ENCODE data around the gene DNAH2. TPM values are rescaled to one million over a fixed set of nuclear protein-coding genes. Genes with fewer than 3 reads are reported as not detected.
A peak's percentile ranks its signal among the peaks of the same experiment; 100 is the strongest.

Gene DNAH2
- total RNA-seq, 1 donor from 2014 or later = 0.62 TPM

GRCh38 chr17:7822126-7822525, 104.6 kb downstream of the DNAH2 start:
- DNase-seq = no peak

GRCh38 chr17:7823581-7824001, 106.0 kb downstream of the DNAH2 start:
- no peak for DNase-seq

GRCh38 chr17:7824021-7824924, 106.7 kb downstream of the DNAH2 start:
- DNase-seq = no peak

- no peak for DNase-seq
These were observed 107.9 kb downstream of the DNAH2 start for GRCh38 chr17:7825206-7825990.

GRCh38 chr17:7830616-7831015, 113.1 kb downstream of the DNAH2 start:
- no peak for DNase-seq

- DNase-seq = no peak
These were observed 113.7 kb downstream of the DNAH2 start for GRCh38 chr17:7831233-7831632.

- DNase-seq = no peak
These were observed 114.9 kb downstream of the DNAH2 start for GRCh38 chr17:7832431-7832830.

- DNase-seq = no peak
These were observed 115.7 kb downstream of the DNAH2 start for GRCh38 chr17:7833011-7833794.

- DNase-seq = peak; percentile 87
These were observed 116.4 kb downstream of the DNAH2 start, which contains the start of gene KDM6B for GRCh38 chr17:7833795-7834541. TSS of gene KDM6B (plus strand) at chr17:7834217. CDS start at chr17:7845555, 11,338 bp downstream.

GRCh38 chr17:7834542-7834956, 117.0 kb downstream of the DNAH2 start:
- DNase-seq = peak; percentile 66

- peak; percentile 97 for DNase-seq
These were observed 117.6 kb downstream of the DNAH2 start for GRCh38 chr17:7834957-7835813.

GRCh38 chr17:7835814-7836595, 118.5 kb downstream of the DNAH2 start:
- peak; percentile 40 for DNase-seq

GRCh38 chr17:7836596-7837407, 119.3 kb downstream of the DNAH2 start:
- peak; percentile 35 for DNase-seq

GRCh38 chr17:7837408-7838088, 120.0 kb downstream of the DNAH2 start:
- DNase-seq = no peak

- DNase-seq = no peak
These were observed 120.8 kb downstream of the DNAH2 start for GRCh38 chr17:7838090-7839075.

- DNase-seq = no peak
These were observed 121.8 kb downstream of the DNAH2 start for GRCh38 chr17:7839190-7839875.

Measured in occipital lobe (tissue), 2 donors.